Measurements from ENCODE around the gene MTMR10.
A peak's percentile ranks its signal among the peaks of the same experiment; 100 is the strongest.

Gene MTMR10

GRCh38 chr15:30917013-30917412 is 74.4 kb downstream of the MTMR10 start:
- DNase-seq: no peak

- DNase-seq: no peak
Measured at GRCh38 chr15:30913761-30914160, 77.7 kb downstream of the MTMR10 start.

GRCh38 chr15:30906366-30906765 is 85.1 kb downstream of the MTMR10 start:
- no peak for DNase-seq

- DNase-seq: no peak
Measured at GRCh38 chr15:30905821-30906220, 85.6 kb downstream of the MTMR10 start.

GRCh38 chr15:30904812-30905211 is 86.6 kb downstream of the MTMR10 start:
- no peak for DNase-seq

GRCh38 chr15:30903497-30904187 is 87.8 kb downstream of the MTMR10 start, which contains the start of gene FAN1:
TSS of gene FAN1 (plus strand) at chr15:30903915. CDS start at chr15:30904664, 749 bp downstream.
- peak; percentile 82 for DNase-seq

GRCh38 chr15:30901889-30902288 is 89.5 kb downstream of the MTMR10 start:
- no peak for DNase-seq

GRCh38 chr15:30896211-30896606 is 95.2 kb downstream of the MTMR10 start:
- no peak for DNase-seq

- no peak for DNase-seq
Measured at GRCh38 chr15:30895461-30896210, 95.8 kb downstream of the MTMR10 start.

- DNase-seq: no peak
Measured at GRCh38 chr15:30889196-30889595, 102.2 kb downstream of the MTMR10 start.
